Mesothelial cell of epicardium (in vitro differentiated cells): ENCODE data around the gene EPHA4. TPM values are rescaled to one million over a fixed set of nuclear protein-coding genes. Genes with fewer than 3 reads are reported as not detected.

Experiments used
- DNase-seq, 2 experiments: peaks; one replicate each; pipeline ENCODE4 v3.0.0; 2021; ENCODE audit warnings: low spot score in 2 of 2; ENCODE audit not compliant: unreplicated experiment in 2 of 2
- H3K27ac Mint-ChIP-seq: 2 replicates; pipeline ENCODE4 v1.8.0; 2021; ENCODE audit warnings: mixed read lengths
- H3K27me3 Mint-ChIP-seq: 2 replicates; pipeline ENCODE4 v1.8.0; 2021; ENCODE audit warnings: low read depth, mixed read lengths
- H3K36me3 Mint-ChIP-seq: 2 replicates; pipeline ENCODE4 v1.8.0; 2021; ENCODE audit warnings: mixed read lengths
- H3K4me1 Mint-ChIP-seq: 2 replicates; pipeline ENCODE4 v1.8.0; 2021; ENCODE audit warnings: mixed read lengths
- H3K4me3 Mint-ChIP-seq: 2 replicates; pipeline ENCODE4 v1.8.0; 2021; ENCODE audit warnings: mild to moderate bottlenecking, moderate library complexity, mixed read lengths
- H3K9me3 Mint-ChIP-seq: 2 replicates; pipeline ENCODE4 v1.8.0; 2021; ENCODE audit warnings: mixed read lengths
- total RNA-seq: library from RNA; stranded (reverse); gene quantifications from 3 replicates; pipeline ENCODE4 v1.2.1, GENCODE V29; 2021
- TF ChIP-seq, protein P1 (sequence below): fragments of 200-600 bp; sonication (generic); IDR thresholded peaks from one replicate; pipeline ENCODE4 v1.5.0; 2021; ENCODE audit warnings: antibody characterized with exemption; ENCODE audit not compliant: unreplicated experiment

EPHA4 gene
- total RNA-seq, 1 donor from 2014 or later, result 20.5 TPM

GRCh38 chr2:221385716-221386115 lies 186.4 kb downstream of the EPHA4 start:
- Mint-ChIP-seq H3K4me1 (no peaks in the 10 kb centered on the region), H3K27ac (no peak overlapping the region), H3K36me3 (no peaks in the 10 kb centered on the region), H3K4me3 (no peak overlapping the region), H3K27me3 (no peaks in the 10 kb centered on the region), H3K9me3 (no peaks in the 10 kb centered on the region)
- no peak for DNase-seq
- TF ChIP-seq, protein P1, sequence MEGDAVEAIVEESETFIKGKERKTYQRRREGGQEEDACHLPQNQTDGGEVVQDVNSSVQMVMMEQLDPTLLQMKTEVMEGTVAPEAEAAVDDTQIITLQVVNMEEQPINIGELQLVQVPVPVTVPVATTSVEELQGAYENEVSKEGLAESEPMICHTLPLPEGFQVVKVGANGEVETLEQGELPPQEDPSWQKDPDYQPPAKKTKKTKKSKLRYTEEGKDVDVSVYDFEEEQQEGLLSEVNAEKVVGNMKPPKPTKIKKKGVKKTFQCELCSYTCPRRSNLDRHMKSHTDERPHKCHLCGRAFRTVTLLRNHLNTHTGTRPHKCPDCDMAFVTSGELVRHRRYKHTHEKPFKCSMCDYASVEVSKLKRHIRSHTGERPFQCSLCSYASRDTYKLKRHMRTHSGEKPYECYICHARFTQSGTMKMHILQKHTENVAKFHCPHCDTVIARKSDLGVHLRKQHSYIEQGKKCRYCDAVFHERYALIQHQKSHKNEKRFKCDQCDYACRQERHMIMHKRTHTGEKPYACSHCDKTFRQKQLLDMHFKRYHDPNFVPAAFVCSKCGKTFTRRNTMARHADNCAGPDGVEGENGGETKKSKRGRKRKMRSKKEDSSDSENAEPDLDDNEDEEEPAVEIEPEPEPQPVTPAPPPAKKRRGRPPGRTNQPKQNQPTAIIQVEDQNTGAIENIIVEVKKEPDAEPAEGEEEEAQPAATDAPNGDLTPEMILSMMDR, result no peak

- TF ChIP-seq, protein P1, result no peak
- Mint-ChIP-seq H3K27me3 (no peaks in the 10 kb centered on the region), H3K4me1 (no peaks in the 10 kb centered on the region), H3K4me3 (no peak overlapping the region), H3K27ac (no peak overlapping the region), H3K9me3 (no peaks in the 10 kb centered on the region), H3K36me3 (no peaks in the 10 kb centered on the region)
- DNase-seq, result no peak
Measured at GRCh38 chr2:221381928-221382488, 190.1 kb downstream of the EPHA4 start.

GRCh38 chr2:221380686-221381085 lies 191.4 kb downstream of the EPHA4 start:
- no peak overlapping the region for H3K27ac Mint-ChIP-seq
- TF ChIP-seq, protein P1, result no peak
- H3K9me3 Mint-ChIP-seq, result no peaks in the 10 kb centered on the region
- no peaks in the 10 kb centered on the region for H3K27me3 Mint-ChIP-seq
- no peaks in the 10 kb centered on the region for H3K4me1 Mint-ChIP-seq
- no peaks in the 10 kb centered on the region for H3K36me3 Mint-ChIP-seq
- DNase-seq, result no peak
- no peak overlapping the region for H3K4me3 Mint-ChIP-seq

DNA sequence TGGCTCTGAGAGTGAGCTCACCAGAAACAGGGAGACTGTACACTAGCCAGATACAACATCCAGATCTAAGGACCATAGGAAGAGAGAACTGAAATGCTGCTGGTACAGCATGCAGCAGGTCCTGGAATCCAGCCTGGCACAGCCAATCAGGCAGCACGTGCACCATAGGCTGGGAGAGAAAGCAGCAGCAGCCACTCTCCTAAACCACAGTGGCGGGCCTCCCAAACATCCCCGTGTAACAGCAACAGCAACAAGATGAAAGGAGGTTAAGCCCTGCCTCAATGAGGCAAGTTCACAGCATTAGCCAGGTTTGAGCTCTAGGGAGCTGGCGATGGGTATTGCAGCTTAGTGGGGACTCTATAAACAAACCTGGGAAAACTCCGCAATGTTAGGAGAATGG lies 192.0 kb downstream of the EPHA4 start:
- DNase-seq, result no peak
- TF ChIP-seq, protein P1, result no peak
- Mint-ChIP-seq H3K4me1 (no peaks in the 10 kb centered on the region), H3K4me3 (no peak overlapping the region), H3K27me3 (no peaks in the 10 kb centered on the region), H3K36me3 (no peaks in the 10 kb centered on the region), H3K9me3 (peaks cover 2% of the 10 kb centered on the region), H3K27ac (no peak overlapping the region)

DNA sequence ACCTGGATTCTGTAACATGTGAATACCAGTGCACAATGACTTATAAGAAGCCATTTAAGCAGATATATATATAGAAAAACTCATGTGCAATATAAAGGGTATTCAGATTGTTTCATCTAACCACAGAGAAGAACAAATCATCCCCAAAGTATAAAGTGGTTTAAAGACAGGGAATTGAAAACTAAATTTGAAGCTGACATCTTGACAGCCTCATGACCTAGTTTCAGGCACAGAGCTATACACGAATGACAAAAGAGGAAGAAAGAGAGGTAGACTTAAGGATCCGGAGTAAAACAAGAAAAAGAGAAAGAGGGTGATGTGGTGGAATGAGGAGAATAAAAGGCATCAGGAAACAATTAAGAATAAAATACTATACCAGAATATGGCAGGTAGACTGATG lies 194.5 kb downstream of the EPHA4 start:
- no peak for DNase-seq
- TF ChIP-seq, protein P1, result no peak
- Mint-ChIP-seq H3K9me3 (peaks cover 8% of the 10 kb centered on the region), H3K4me1 (peaks cover 3% of the 10 kb centered on the region), H3K4me3 (no peak overlapping the region), H3K27me3 (peaks cover 3% of the 10 kb centered on the region), H3K36me3 (no peaks in the 10 kb centered on the region), H3K27ac (no peak overlapping the region)

GRCh38 chr2:221377066-221377465 lies 195.0 kb downstream of the EPHA4 start:
- DNase-seq, result no peak
- Mint-ChIP-seq H3K27me3 (peaks cover 8% of the 10 kb centered on the region), H3K4me1 (peaks cover 8% of the 10 kb centered on the region), H3K9me3 (peaks cover 8% of the 10 kb centered on the region), H3K36me3 (no peaks in the 10 kb centered on the region), H3K4me3 (no peak overlapping the region), H3K27ac (no peak overlapping the region)
- TF ChIP-seq, protein P1, result no peak
